IPS-18a (cell line): ENCODE measurements around the gene PPEF2.
"Not testable (repeated sequence)": the region's sequence is repeated elsewhere in the genome, so short reads cannot be mapped to it uniquely, and the experiment has no call there.

Source experiments
- H3K27ac ChIP-seq: one replicate; pipeline ENCODE4 v1.5.1; 2013; ENCODE audit warnings: low read length
- H3K27me3 ChIP-seq: one replicate; pipeline ENCODE4 v1.6.1; 2013; ENCODE audit warnings: mild to moderate bottlenecking, low read length; ENCODE audit not compliant: control insufficient read depth, insufficient read depth
- H3K36me3 ChIP-seq: one replicate; pipeline ENCODE4 v1.6.1; 2013; ENCODE audit warnings: low read depth, low read length; ENCODE audit not compliant: control insufficient read depth
- H3K4me1 ChIP-seq: one replicate; pipeline ENCODE4 v1.6.1; 2013; ENCODE audit warnings: low read depth, low read length; ENCODE audit not compliant: control insufficient read depth
- H3K4me3 ChIP-seq: one replicate; pipeline ENCODE4 v1.5.1; 2013; ENCODE audit warnings: low read length
- H3K9ac ChIP-seq: one replicate; pipeline ENCODE4 v1.6.1; 2013; ENCODE audit warnings: mild to moderate bottlenecking, low read length, moderate library complexity
- H3K9me3 ChIP-seq: one replicate; pipeline ENCODE4 v1.6.1; 2013; ENCODE audit warnings: low read depth, low read length; ENCODE audit not compliant: control insufficient read depth

The PPEF2 gene, protein sequence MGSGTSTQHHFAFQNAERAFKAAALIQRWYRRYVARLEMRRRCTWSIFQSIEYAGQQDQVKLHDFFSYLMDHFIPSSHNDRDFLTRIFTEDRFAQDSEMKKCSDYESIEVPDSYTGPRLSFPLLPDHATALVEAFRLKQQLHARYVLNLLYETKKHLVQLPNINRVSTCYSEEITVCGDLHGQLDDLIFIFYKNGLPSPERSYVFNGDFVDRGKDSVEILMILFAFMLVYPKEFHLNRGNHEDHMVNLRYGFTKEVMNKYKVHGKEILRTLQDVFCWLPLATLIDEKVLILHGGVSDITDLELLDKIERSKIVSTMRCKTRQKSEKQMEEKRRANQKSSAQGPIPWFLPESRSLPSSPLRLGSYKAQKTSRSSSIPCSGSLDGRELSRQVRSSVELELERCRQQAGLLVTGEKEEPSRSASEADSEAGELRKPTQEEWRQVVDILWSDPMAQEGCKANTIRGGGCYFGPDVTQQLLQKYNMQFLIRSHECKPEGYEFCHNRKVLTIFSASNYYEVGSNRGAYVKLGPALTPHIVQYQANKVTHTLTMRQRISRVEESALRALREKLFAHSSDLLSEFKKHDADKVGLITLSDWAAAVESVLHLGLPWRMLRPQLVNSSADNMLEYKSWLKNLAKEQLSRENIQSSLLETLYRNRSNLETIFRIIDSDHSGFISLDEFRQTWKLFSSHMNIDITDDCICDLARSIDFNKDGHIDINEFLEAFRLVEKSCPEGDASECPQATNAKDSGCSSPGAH

GRCh38 chr4:75902352-75902751 lies at the start of gene PPEF2:
Gene PPEF2 (minus strand): TSS chr4:75902452. CDS start chr4:75896325, 6,127 bp downstream.
- no peaks in the 10 kb centered on the region for H3K27me3 ChIP-seq
- H3K4me1 ChIP-seq: no peaks in the 10 kb centered on the region

DNA sequence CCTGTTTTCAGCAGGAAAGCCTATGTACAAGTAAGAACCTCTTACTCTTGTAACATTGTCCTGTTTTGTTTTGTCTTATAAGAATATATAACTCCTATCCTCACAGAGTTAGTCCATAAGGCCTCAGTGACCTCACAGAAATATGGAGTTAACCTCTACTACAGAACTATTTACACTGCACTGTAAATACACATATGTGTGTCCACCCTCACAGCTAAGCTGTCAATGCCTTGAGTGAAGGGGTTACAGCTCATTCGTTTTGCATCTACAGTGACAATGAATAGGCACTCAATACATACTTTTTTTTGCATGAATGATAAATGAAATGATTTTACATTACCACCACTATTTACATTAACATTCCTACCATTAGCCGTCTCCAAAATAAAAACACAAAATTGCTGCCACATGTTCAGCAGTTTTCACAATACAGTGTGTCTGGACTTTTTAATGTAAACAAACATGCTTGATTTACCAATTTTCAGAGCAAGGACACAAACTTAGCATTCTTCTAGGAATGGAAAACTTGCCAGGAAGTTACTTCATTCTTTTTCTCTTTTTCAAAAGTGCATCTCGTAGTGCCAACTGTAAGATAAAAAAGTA lies 48.1 kb upstream of the PPEF2 start:
- H3K27me3 ChIP-seq: no peaks in the 10 kb centered on the region
- no peak overlapping the region for H3K9ac ChIP-seq
- H3K4me3 ChIP-seq: no peak overlapping the region
- H3K27ac ChIP-seq: no peak overlapping the region
- H3K36me3 ChIP-seq: peaks cover 80% of the 10 kb centered on the region
- H3K9me3 ChIP-seq: no peaks in the 10 kb centered on the region
- no peaks in the 10 kb centered on the region for H3K4me1 ChIP-seq

More at GRCh38 chr4:75902352-75902751, at the start of gene PPEF2:
- Histone ChIP-seq H3K36me3 (no peaks in the 10 kb centered on the region), H3K4me3 (no peak within 1 kb of the TSS), H3K27ac (no peak within 1 kb of the TSS), H3K9me3 (no peaks in the 10 kb centered on the region), H3K9ac (no peak within 1 kb of the TSS)

GRCh38 chr4:75948822-75949444 lies 46.7 kb upstream of the PPEF2 start:
- no peak overlapping the region for H3K9ac ChIP-seq
- peaks cover 68% of the 10 kb centered on the region for H3K36me3 ChIP-seq
- no peaks in the 10 kb centered on the region for H3K27me3 ChIP-seq
- no peak overlapping the region for H3K27ac ChIP-seq
- H3K9me3 ChIP-seq: no peaks in the 10 kb centered on the region
- H3K4me3 ChIP-seq: no peak overlapping the region
- H3K4me1 ChIP-seq: no peaks in the 10 kb centered on the region

- Histone ChIP-seq H3K36me3 (no peaks in the 10 kb centered on the region), H3K4me3 (peak within 1 kb of the TSS; percentile 81), H3K9ac (peak within 1 kb of the TSS; percentile 62), H3K27ac (no peak within 1 kb of the TSS), H3K9me3 (no peaks in the 10 kb centered on the region), H3K27me3 (peaks cover 14% of the 10 kb centered on the region), H3K4me1 (peaks cover 3% of the 10 kb centered on the region)
These were observed 38.5 kb upstream of the PPEF2 start, which contains the start of gene NAAA for GRCh38 chr4:75940692-75941253. Gene NAAA (minus strand): TSS chr4:75941013. CDS start chr4:75940949, 64 bp downstream.

GRCh38 chr4:75939890-75940691 lies 37.8 kb upstream of the PPEF2 start:
- H3K36me3 ChIP-seq: no peaks in the 10 kb centered on the region
- H3K9ac ChIP-seq: peak overlapping the region; percentile 62
- peaks cover 14% of the 10 kb centered on the region for H3K27me3 ChIP-seq

DNA sequence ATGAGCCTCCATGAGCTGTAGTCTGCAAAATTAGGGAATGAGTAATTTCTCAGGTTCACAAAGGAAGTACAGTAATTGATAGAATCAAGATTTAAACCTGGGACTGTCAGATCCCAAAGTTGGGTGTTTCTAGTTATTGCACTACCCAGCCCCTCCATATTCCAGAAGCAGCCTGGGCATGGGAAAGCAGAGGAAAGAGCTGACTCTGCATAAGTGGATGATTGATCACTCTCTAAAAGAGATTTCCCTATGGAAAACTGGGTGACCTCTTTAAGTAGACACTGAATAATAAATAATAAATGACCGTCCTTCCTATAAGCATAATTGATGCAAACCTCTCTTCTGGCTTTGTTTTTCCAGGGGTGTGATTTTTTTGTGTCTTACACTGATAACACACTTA lies 33.4 kb upstream of the PPEF2 start:
- no peak overlapping the region for H3K27ac ChIP-seq
- no peak overlapping the region for H3K4me3 ChIP-seq
- H3K9me3 ChIP-seq: no peaks in the 10 kb centered on the region
- H3K27me3 ChIP-seq: peaks cover 10% of the 10 kb centered on the region
- peaks cover 3% of the 10 kb centered on the region for H3K4me1 ChIP-seq
- H3K9ac ChIP-seq: no peak overlapping the region
- H3K36me3 ChIP-seq: no peaks in the 10 kb centered on the region

More at GRCh38 chr4:75939890-75940691, 37.8 kb upstream of the PPEF2 start:
- Histone ChIP-seq H3K4me3 (peak overlapping the region; percentile 81), H3K27ac (no peak overlapping the region), H3K9me3 (no peaks in the 10 kb centered on the region), H3K4me1 (peaks cover 3% of the 10 kb centered on the region)

GRCh38 chr4:75930152-75930551 lies 27.9 kb upstream of the PPEF2 start:
- Histone ChIP-seq H3K4me3 (no peak overlapping the region), H3K27ac (no peak overlapping the region), H3K4me1 (no peaks in the 10 kb centered on the region), H3K27me3 (no peaks in the 10 kb centered on the region), H3K9me3 (no peaks in the 10 kb centered on the region), H3K9ac (no peak overlapping the region), H3K36me3 (no peaks in the 10 kb centered on the region)

DNA sequence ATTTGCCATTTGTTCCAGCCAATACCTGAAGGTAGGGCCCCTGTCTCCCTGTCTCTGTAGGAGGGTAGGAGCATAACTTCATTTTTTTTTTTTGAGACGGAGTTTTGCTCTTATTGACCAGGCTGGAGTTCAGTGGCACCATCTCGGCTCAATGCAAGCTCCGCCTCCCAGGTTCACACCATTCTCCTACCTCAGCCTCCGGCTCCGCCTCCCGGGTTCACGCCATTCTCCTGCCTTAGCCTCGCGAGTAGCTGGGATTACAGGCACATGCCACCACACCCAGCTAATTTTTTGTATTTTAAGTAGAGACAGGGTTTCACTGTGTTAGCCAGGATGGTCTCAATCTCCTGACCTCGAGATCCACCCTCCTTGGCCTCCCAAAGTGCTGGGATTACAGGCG lies 22.7 kb upstream of the PPEF2 start:
- not testable (repeated sequence) for H3K27me3 ChIP-seq, H3K4me3 ChIP-seq, H3K4me1 ChIP-seq, H3K9ac ChIP-seq, H3K27ac ChIP-seq, H3K9me3 ChIP-seq, H3K36me3 ChIP-seq

DNA sequence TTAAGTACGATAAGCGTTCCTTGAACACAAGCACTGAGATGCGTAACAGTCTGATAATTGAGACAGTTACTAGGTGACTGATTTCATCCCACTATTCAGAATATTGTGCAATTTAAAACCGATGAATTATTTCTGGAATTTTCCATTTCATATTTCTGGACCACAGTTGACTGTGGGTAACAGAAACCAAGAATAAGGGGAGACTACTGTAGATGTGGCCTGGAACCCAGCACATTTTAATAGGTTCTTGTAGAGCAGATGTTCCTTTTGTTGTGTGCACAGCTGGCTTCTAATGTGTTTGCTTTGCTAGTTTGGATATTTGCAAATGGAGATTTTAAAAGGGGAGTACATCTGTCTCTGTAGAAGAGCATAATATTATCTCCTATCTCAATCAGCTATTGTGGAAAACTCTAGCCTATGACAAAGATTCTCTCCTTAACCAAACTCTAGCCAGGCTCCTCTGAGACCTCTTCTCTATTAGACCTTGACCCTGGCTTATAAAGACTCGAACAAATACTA lies 22.1 kb upstream of the PPEF2 start:
- no peak overlapping the region for H3K27ac ChIP-seq
- no peaks in the 10 kb centered on the region for H3K9me3 ChIP-seq
- H3K36me3 ChIP-seq: no peaks in the 10 kb centered on the region

DNA sequence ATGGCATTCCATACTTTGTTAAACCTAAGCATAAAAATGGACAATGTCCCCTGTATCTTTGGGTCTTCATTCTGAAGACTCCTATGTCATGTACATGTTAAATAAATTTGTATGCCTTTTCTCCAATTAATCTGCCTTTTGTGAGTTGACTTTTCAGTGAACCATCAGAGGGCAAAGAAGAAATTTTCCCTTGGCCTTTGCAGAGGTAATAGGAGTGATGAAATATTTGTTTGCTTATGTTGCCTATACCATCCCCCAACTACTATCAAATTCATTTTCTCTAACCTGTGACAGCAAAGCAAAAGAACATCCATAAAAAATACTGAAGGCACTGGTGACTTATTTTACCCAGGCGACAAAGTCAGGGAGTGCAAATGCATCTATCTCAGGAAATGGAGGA lies 20.3 kb upstream of the PPEF2 start:
- Histone ChIP-seq H3K27ac (no peak overlapping the region), H3K4me1 (peaks cover 7% of the 10 kb centered on the region), H3K36me3 (no peaks in the 10 kb centered on the region), H3K9ac (no peak overlapping the region), H3K9me3 (no peaks in the 10 kb centered on the region), H3K27me3 (no peaks in the 10 kb centered on the region), H3K4me3 (no peak overlapping the region)

More for the DNA sequence above, 22.1 kb upstream of the PPEF2 start:
- Histone ChIP-seq H3K9ac (no peak overlapping the region), H3K4me3 (no peak overlapping the region), H3K27me3 (no peaks in the 10 kb centered on the region), H3K4me1 (peaks cover 7% of the 10 kb centered on the region)
